Activated CD4-positive, CD25-positive, alpha-beta regulatory T cell treated with anti-CD3 and anti-CD28 coated beads, Interleukin-2, amount 50 U/mL, for 24 hours (primary cell): ENCODE data around the gene CARNS1.

Source experiments
- ATAC-seq, 2 donors: fragments of 150-1000 bp; cut with Tn5 transposase; one replicate each; pipeline ENCODE4 v1.10.0; 2021; ENCODE audit warnings: mild to moderate bottlenecking in 1 of 2, moderate library complexity in 1 of 2

Gene CARNS1

DNA sequence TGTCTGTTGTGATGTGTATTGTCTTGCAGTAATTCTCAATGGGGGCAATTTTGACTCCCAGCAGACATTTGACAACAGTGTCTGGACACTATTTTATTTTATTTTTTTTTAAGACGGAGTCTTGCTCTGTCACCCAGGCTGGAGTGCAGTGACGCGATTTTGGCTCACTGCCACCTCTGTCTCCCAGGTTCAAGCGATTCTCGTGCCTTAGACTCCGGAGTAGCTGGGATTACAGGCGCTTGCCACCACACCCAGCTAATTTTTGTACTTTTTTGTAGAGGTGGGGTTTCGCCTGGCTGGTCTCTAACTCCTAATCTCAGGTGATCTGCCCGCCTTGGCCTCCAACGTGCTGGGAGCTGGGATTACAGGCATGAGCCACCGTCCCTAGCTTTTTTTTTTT is 14.2 kb downstream of the CARNS1 start:
- no peak for ATAC-seq

DNA sequence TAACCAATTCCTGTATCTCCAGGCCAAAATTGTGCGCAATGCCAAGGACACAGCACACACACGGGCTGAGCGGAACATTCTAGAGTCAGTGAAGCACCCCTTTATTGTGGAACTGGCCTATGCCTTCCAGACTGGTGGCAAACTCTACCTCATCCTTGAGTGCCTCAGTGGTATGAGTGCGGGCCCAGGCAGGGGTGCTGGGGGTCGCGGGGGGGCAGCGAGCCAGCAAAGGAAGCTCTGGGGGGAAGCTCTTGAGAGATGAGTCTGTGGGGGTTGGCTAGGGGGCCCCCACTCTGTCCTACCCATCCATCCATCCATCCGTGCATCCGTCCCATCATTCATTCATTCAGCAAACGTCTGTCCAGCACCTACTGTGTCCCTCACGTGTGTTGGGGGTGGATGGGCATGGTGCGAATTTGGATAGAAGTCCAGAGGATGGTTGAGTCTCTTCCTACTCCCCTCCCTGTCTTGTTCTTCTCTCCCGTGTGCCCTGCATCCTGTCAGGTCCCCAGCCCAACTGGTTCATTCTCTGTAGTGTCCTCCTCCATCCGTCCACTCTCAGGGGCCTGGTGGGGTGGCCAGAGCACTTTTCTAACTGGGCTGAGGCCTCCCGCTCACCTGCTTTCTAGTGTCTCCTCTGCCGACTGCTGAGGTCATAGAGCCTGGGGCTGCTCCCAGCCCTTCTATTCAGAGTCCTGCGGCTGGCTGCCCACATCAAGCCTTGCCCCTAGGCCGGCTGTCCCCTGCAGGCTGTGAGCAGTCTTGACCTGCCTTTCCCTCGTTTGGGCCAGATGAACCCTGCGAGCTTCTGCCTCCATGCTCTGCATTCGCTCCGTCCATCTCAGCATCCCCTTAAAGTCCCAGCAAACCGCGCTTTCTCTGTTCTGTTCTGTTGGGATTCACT is 16.1 kb downstream of the CARNS1 start:
- ATAC-seq, result no peak

DNA sequence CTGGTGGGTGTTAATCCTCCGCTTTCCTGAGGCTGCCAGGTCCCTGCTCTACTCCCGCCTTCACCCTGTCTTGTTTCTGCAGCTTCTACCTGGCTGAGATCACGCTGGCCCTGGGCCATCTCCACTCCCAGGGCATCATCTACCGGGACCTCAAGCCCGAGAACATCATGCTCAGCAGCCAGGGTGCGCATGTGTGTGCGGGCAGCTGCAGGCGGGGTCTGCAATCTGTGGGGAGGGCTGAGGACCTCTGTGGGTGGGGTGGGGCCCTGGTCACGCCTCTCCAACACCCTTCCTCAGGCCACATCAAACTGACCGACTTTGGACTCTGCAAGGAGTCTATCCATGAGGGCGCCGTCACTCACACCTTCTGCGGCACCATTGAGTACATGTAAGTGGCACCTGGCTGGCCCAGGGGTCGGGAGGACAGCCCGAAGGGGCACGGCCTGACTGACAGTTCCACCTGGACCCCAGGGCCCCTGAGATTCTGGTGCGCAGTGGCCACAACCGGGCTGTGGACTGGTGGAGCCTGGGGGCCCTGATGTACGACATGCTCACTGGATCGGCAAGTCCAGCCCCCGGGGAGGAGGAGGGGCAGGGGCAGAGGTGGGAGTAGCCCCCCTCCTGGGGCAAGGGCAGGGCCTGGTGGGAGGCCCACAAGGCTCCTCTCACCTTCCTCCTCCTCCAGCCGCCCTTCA is 17.3 kb downstream of the CARNS1 start:
- no peak for ATAC-seq

DNA sequence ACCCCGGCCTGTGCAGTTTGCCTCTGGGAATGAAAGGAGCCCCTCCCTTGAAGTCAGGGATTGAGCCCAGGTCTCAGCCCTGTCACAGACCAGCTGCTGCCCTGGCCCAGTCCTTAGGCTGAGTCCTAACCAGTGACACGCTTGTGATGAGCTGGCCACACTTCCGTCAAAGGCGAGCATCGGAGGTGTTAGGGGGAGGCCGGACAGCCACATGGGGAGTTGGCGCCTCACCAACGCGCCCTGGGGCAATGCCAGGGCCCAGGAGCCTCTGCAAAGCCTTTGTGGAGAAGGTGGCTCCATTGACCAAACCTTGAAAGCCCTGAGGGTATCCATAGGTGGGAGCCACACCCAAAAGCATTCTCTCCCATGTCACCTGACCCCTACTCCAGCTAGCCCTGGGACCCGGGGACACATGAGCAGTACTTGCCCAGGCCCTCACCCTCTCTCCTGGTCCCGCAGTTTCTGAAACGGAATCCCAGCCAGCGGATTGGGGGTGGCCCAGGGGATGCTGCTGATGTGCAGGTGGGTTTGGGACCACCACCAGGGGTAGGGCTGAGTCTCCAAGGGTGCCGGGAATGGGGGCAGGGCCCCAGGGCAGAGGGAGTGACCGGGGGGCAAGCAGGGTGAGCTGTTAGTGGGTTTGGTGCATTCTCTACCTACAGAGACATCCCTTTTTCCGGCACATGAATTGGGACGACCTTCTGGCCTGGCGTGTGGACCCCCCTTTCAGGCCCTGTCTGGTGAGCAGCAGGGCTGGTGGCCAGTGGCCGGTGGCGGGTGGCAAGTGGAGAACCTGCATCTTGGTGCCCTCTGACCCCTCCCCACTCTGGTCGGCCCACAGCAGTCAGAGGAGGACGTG is 18.3 kb downstream of the CARNS1 start:
- ATAC-seq, result no peak

- ATAC-seq, result no peak
Observed at GRCh38 chr11:67434395-67434881, 19.0 kb downstream of the CARNS1 start.

GRCh38 chr11:67435031-67435726 is 19.7 kb downstream of the CARNS1 start:
- ATAC-seq, result no peak

DNA sequence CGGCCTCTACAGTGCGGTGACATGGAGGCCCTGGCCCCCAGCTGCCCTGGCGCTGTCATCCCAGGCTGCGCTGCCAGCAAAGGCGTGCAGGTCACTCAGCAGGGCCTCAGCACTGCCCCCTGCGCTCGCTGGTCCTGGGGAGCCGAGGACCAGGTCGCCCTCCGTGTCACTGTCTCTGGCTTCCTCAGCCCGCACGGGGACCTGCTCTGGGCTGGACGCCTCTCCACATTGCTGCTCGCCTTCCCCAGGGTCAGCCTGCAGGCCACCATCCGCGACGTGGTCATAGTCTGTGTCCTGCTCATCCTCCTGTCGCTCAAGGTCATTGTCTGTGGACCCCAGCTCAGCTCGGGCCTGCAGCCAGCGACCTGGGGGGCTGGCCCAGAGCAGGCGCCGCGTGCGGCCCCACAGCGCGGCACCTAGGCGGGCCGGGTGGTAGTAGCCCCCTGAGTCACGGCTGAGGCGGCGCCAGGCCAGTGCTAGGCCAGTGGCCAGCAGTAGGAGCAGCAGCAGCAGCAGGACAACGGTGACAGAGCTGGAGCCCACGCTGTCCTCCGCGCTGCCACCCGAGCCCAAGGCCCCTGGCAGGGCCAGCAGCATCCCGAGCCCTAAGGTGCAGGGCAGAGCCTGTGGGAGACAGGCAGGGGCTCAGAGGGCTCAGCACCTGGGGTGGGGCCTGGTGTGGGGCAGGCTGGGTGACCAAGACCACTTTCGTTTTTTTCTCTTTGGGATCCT is 20.4 kb downstream of the CARNS1 start:
- peak in 1 of 2 donors; percentile 0 for ATAC-seq

DNA sequence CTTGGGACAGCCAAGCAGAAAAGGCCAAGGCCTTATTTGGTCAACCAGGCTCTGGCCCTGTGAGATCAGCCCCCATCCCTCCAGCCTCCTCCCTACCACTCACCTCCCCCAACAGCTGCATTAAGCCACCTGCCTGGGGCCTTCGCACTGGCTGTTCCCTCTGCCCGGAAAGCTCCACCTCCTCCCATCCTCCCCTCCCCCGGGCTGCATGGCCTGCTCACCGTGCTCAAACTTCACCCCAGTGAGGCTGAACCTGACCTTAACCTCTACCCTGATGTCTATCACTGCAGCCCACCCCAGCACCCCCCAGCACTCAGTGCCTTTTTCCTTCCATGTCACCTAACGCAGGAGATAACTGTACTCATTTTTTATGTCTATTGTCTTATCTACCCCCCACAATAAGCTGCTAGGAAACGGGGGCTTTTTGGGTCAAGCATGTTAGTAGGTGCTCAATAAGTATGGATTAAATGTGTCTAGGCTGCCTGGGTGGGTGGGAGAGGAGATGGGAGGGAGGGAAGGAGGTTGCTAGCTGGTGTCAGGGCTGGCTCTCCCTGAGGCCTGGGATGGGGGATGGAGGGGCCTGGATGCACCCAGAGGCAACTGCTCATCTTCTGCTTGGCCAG is 21.1 kb downstream of the CARNS1 start:
- ATAC-seq, result peak; percentile 35 to 40

DNA sequence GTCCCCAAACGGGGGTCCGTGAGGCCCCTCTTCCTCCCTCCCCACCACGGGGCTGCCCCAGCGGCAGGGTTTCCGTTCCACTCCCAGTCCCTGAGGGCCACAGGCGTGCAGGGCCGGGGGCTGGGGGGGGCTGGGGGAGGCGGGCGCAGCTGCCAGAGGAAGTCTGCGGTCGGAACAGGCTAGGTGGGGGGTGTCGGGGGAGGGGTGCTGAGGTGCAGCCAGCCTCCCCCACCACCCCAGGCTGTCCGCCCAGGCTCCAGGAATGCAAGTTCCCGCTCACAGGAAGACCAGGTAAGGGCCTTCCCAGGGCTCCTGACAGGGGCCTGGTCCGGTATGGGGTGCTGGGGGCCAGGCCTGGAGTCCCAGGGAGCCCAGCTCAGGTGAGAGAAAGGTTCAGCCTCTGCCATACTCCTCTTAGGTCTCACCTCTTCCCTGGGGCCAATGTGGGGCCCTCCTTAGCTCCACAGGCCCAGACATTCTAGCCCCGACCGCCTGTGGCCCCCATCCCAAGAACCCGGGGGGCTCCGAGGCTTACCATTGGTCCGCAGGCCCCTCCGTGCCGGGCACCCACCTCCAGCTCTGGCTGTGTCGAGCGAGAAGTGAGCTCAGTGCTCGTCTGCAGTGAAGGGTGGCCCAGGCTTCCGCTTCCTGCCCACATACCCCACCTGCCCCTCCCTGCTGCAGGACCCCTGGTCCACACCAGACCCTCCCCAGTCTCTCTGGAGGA is 21.8 kb downstream of the CARNS1 start, which contains the start of gene PTPRCAP:
Gene PTPRCAP (minus strand): TSS at position 601 of the 727 bp plus-strand sequence. CDS start 63 bp downstream, at position 538.
- ATAC-seq, result peak; percentile 27 to 33

- no peak for ATAC-seq
Observed at GRCh38 chr11:67437809-67438157, 22.3 kb downstream of the CARNS1 start.

GRCh38 chr11:67438158-67438902 is 22.9 kb downstream of the CARNS1 start:
- ATAC-seq, result peak; percentile 54 to 61

GRCh38 chr11:67439321-67440228 is 24.1 kb downstream of the CARNS1 start:
- ATAC-seq, result no peak

DNA sequence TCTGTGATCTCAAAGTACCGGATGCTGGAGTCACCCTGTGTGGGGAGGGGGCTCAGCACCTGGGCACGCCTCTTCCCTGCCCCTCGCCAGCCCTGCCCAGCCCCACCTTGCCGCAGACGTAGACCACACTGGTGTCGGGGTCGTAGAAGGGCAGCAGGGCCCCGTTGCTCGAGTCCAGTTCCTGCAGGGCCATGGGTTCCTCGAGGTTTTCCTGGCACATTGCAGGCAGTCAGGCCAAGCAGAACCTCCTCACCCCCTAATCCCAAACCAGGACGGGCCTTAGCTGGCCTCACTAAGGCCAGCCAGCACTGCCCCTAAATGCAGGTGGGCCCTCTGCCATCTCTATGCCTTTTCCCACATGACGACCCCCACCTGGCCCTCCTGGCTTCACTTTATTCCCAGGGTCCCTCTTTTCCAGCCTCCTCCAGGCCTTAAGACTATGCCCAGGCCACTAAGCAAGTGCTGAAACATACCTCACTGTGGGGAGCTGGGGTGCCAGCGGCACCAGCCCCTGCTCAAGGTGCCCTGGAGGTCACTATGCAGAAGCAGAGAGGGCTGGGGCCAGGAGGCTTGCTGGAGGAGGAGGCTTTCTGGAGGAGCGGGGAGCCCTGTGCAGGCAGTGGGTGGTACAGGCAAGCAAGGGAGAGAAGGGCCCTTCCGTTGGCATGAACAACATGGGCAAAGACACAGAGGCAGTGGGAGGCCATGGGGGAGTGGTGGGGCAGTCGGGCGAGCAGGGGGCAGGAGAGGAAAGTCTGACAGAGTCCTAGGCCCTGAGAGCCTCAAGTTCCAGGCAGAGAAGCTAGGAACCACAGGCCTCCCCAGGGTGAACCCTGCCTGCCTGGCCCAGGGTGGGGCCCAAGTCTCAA is 25.0 kb downstream of the CARNS1 start:
- no peak for ATAC-seq

GRCh38 chr11:67441098-67441563 is 25.7 kb downstream of the CARNS1 start:
- ATAC-seq, result no peak

DNA sequence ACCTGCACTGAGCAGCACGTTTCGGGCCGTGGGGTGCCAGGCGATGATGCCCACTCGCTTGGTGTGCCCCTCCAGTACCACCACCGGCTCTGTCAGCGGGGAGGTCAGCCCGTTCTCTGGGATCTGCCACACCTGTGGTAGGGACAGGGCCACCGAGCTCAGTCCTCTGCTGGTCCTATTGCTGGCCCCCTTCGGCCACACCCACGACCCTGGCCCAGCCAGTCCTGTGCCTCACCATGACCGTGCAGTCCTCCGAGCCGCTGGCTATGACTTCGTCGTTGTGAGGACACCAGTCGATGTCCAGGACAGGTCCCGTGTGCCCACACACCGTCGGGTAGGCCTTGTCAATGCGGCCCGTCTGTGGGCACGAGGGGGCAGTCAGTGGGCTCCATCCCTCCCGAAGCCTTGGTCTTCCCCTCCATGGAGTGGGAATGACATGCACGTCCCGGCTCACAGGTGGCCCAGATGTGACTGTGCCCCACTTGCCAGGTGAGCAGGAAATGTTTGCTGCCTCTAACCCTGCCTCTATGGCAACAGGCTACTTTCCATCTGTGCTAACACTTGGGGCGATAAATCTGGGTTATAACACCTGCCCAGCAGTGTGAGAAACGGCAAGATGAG is 26.4 kb downstream of the CARNS1 start:
- ATAC-seq, result no peak

DNA sequence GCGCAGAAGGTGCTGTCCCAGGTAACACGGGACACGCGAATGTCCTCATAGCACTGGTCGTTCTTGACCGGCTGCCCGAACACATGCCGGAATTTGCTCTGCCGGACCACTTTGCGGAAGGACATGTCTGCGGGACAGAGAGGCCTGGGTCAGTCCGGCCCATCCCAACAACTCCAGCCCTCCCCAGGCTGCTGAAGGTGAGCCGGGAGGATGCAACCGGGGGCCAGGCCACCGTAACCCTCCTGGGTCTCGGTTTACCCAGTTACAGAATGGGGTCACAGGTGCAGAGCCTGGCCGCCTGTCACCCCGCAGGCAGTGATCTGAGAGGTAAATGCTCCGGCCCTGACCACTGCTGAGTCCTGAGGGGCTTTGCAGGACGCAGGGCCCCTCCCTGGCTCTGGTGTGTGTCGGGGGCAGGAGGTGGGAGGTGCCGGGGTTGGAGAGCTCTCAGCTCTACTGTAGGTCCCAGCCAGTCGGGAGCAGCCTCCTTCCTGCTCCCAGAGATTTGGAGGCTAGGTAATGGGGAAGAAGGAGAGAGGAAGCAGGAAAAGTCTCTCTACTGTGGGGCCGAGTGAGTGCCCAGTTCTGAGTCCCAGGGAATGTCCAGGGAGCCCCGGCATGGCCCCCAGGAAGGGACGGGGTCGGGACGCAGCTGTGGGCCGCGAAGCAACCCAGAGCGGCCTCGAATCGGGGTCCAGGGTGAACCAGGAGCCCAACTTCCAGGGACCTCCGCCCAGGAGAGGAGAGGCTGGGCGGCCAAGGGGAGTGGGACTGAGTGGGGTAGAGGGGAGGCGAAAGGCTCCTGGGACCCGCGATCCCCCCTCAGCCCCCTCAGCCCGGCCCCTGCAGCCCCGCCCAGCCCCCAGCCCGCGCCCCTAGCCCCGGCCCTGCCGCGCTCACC is 27.3 kb downstream of the CARNS1 start:
- ATAC-seq, result no peak
